Type B pancreatic cell (in vitro differentiated cells): Measurements from ENCODE around the gene ISG20. TPM values are rescaled to one million over a fixed set of nuclear protein-coding genes. Genes with fewer than 3 reads are reported as not detected.
A peak's percentile ranks its signal among the peaks of the same experiment; 100 is the strongest.
"Not testable (repeated sequence)": the region's sequence is repeated elsewhere in the genome, so short reads cannot be mapped to it uniquely, and the experiment has no call there.

ENCODE experiments used
- DNase-seq: peaks from one replicate; pipeline ENCODE4 v3.0.0; 2021; ENCODE audit warnings: mixed read lengths; ENCODE audit not compliant: unreplicated experiment; ENCODE audit errors: extremely low spot score
- H3K27ac Mint-ChIP-seq: 2 replicates; pipeline ENCODE4 v1.8.0; 2021; ENCODE audit warnings: mild to moderate bottlenecking, mixed read lengths
- H3K27me3 Mint-ChIP-seq: 2 replicates; pipeline ENCODE4 v1.8.0; 2021; ENCODE audit warnings: mixed read lengths
- H3K36me3 Mint-ChIP-seq: 2 replicates; pipeline ENCODE4 v1.8.0; 2021; ENCODE audit warnings: mixed read lengths
- H3K4me1 Mint-ChIP-seq: one replicate; pipeline ENCODE4 v1.8.0; 2021; ENCODE audit warnings: mixed read lengths; ENCODE audit not compliant: unreplicated experiment
- H3K4me3 Mint-ChIP-seq: 2 replicates; pipeline ENCODE4 v1.8.0; 2021; ENCODE audit warnings: mild to moderate bottlenecking, mixed read lengths
- H3K9me3 Mint-ChIP-seq: 2 replicates; pipeline ENCODE4 v1.8.0; 2021; ENCODE audit warnings: mixed read lengths
- CTCF ChIP-seq: fragments of 200-600 bp; sonication (generic); conservative IDR thresholded peaks from 2 replicates; pipeline ENCODE4 v1.5.0; 2021; ENCODE audit warnings: antibody characterized with exemption, mild to moderate bottlenecking
- total RNA-seq: library from RNA; stranded (reverse); gene quantifications from 2 replicates; pipeline ENCODE4 v1.2.1, GENCODE V29; 2021; ENCODE audit warnings: low replicate concordance

The ISG20 gene
- total RNA-seq, 1 donor from 2014 or later: 4.9 TPM

GRCh38 chr15:88636050-88636449 is 2.8 kb upstream of the ISG20 start:
- no peak overlapping the region for H3K4me3 Mint-ChIP-seq
- DNase-seq: no peak
- no peaks in the 10 kb centered on the region for H3K9me3 Mint-ChIP-seq
- H3K36me3 Mint-ChIP-seq: peaks cover 14% of the 10 kb centered on the region
- TF ChIP-seq CTCF: no peak
- H3K4me1 Mint-ChIP-seq: peaks cover 19% of the 10 kb centered on the region
- peak overlapping the region; percentile 95 for H3K27ac Mint-ChIP-seq
- H3K27me3 Mint-ChIP-seq: peaks cover 3% of the 10 kb centered on the region

DNA sequence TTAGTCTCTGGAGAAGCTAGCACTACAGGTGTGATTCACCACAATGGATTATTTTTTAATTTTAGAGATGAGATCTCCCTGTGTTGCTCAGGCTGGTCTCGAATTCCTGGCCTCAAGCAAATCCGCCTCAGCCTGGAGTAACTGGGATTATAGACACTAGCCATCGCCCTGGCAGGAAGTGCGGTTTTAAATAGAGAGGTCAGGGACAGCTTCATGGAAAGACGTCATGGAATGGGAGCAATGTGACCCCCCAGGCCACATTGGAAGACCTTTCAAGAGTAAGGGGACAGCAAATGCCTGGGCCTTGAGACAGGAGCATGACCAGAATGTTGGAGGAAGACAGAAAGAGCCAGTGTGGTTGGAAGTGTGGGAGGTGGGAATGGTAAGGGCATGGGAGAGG is 2.2 kb upstream of the ISG20 start:
- H3K9me3 Mint-ChIP-seq: no peaks in the 10 kb centered on the region
- no peak for DNase-seq
- no peak for TF ChIP-seq CTCF
- peaks cover 13% of the 10 kb centered on the region for H3K36me3 Mint-ChIP-seq
- H3K27ac Mint-ChIP-seq: peak overlapping the region; percentile 95
- H3K27me3 Mint-ChIP-seq: peaks cover 3% of the 10 kb centered on the region
- peak overlapping the region; percentile 24 for H3K4me3 Mint-ChIP-seq
- peaks cover 19% of the 10 kb centered on the region for H3K4me1 Mint-ChIP-seq

- peaks cover 8% of the 10 kb centered on the region for H3K36me3 Mint-ChIP-seq
These were observed 1.4 kb upstream of the ISG20 start for GRCh38 chr15:88637436-88637835.

GRCh38 chr15:88637841-88638625 is 783 bp upstream of the ISG20 start:
- H3K9me3 Mint-ChIP-seq: no peaks in the 10 kb centered on the region
- H3K4me1 Mint-ChIP-seq: peaks cover 19% of the 10 kb centered on the region
- H3K4me3 Mint-ChIP-seq: peak overlapping the region; percentile 84
- TF ChIP-seq CTCF: no peak
- peaks cover 8% of the 10 kb centered on the region for H3K36me3 Mint-ChIP-seq
- peak overlapping the region; percentile 95 for H3K27ac Mint-ChIP-seq
- peaks cover 3% of the 10 kb centered on the region for H3K27me3 Mint-ChIP-seq
- no peak for DNase-seq

More at GRCh38 chr15:88637436-88637835, 1.4 kb upstream of the ISG20 start:
- H3K9me3 Mint-ChIP-seq: no peaks in the 10 kb centered on the region
- H3K4me1 Mint-ChIP-seq: peaks cover 19% of the 10 kb centered on the region
- H3K27ac Mint-ChIP-seq: peak overlapping the region; percentile 95
- no peak for DNase-seq
- no peak overlapping the region for H3K4me3 Mint-ChIP-seq
- peaks cover 3% of the 10 kb centered on the region for H3K27me3 Mint-ChIP-seq
- no peak for TF ChIP-seq CTCF

- no peaks in the 10 kb centered on the region for H3K9me3 Mint-ChIP-seq
- H3K27ac Mint-ChIP-seq: no peak overlapping the region
- H3K27me3 Mint-ChIP-seq: peaks cover 3% of the 10 kb centered on the region
- peaks cover 8% of the 10 kb centered on the region for H3K36me3 Mint-ChIP-seq
- H3K4me3 Mint-ChIP-seq: no peak overlapping the region
- H3K4me1 Mint-ChIP-seq: peaks cover 19% of the 10 kb centered on the region
- TF ChIP-seq CTCF: no peak
- no peak for DNase-seq
These were observed 3.2 kb downstream of the ISG20 start for GRCh38 chr15:88641959-88642452.

DNA sequence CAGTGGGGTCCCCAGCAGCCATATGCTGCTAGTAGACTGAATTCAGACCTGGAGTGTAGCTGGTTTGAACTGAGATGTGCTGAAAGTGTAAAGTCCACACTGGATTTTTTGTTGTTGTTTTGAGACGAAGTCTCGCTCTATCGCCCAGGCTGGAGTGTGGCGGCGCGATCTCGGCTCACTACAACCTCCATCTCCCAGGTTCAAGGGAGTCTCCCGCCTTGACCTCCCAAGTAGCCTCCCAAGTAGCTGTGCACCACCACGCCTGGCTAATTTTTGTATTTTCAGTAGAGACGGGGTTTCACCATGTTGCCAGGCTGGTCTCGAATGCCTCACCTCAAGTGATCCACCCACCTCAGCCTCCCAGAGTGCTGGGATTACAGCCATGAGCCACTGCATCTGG is 3.7 kb downstream of the ISG20 start:
- not testable (repeated sequence) for H3K9me3 Mint-ChIP-seq, DNase-seq, H3K27ac Mint-ChIP-seq, H3K27me3 Mint-ChIP-seq, H3K36me3 Mint-ChIP-seq, H3K4me3 Mint-ChIP-seq
- H3K4me1 Mint-ChIP-seq: peaks cover 23% of the 10 kb centered on the region
